Fibroblast of villous mesenchyme (primary cell): Measurements from ENCODE around the gene MAP3K21. TPM values are rescaled to one million over a fixed set of nuclear protein-coding genes. Genes with fewer than 3 reads are reported as not detected.
A peak's percentile ranks its signal among the peaks of the same experiment; 100 is the strongest.

ENCODE experiments used
- DNase-seq: peaks from one replicate; pipeline ENCODE4 v3.0.0-alpha.2; 2010; ENCODE audit warnings: low read depth
- H3K4me3 ChIP-seq: 2 replicates; pipeline ENCODE4 v1.5.1; 2011; ENCODE audit warnings: low read depth, mild to moderate bottlenecking, low read length
- total RNA-seq: library from RNA; depleted of rRNA; stranded (reverse); fragments of >200 nt; gene quantifications from 2 replicates; pipeline ENCODE4 v1.2.3, GENCODE V29; 2012
- TF ChIP-seq, protein P1 (sequence below): IDR thresholded peaks from 2 replicates; pipeline ENCODE4 v1.5.1; 2012; ENCODE audit warnings: low read depth, mild to moderate bottlenecking, low read length; ENCODE audit not compliant: insufficient read depth

The MAP3K21 gene
- total RNA-seq, 1 donor, result 1.3 TPM

GRCh38 chr1:233364026-233364425 is 36.5 kb downstream of the MAP3K21 start:
- no peak overlapping the region for H3K4me3 ChIP-seq
- DNase-seq, result no peak
- TF ChIP-seq, protein P1, sequence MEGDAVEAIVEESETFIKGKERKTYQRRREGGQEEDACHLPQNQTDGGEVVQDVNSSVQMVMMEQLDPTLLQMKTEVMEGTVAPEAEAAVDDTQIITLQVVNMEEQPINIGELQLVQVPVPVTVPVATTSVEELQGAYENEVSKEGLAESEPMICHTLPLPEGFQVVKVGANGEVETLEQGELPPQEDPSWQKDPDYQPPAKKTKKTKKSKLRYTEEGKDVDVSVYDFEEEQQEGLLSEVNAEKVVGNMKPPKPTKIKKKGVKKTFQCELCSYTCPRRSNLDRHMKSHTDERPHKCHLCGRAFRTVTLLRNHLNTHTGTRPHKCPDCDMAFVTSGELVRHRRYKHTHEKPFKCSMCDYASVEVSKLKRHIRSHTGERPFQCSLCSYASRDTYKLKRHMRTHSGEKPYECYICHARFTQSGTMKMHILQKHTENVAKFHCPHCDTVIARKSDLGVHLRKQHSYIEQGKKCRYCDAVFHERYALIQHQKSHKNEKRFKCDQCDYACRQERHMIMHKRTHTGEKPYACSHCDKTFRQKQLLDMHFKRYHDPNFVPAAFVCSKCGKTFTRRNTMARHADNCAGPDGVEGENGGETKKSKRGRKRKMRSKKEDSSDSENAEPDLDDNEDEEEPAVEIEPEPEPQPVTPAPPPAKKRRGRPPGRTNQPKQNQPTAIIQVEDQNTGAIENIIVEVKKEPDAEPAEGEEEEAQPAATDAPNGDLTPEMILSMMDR, result no peak

- H3K4me3 ChIP-seq, result no peak overlapping the region
- TF ChIP-seq, protein P1, result peak; percentile 59
- DNase-seq, result peak; percentile 24
These were observed 37.4 kb downstream of the MAP3K21 start for GRCh38 chr1:233364695-233365539.

DNA sequence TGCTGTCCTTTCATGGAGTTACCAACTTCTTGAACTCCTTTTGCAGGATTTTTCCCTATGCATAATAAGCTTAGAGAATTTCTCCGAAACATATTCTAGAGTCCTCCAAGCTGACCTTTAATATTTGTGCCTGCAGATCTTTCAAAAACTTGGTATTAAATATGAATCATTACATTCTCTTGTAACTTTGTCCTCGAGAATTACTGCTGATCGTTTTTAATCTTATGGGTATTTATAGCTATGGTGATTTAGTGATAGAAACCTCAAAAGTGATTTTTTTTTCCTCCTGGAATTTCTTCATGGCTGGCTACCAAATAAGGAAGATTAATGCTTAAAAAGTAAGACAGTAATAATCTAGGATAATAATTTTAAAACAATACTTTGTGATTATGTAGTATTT is 39.1 kb downstream of the MAP3K21 start:
- TF ChIP-seq, protein P1, result no peak
- H3K4me3 ChIP-seq, result no peak overlapping the region
- no peak for DNase-seq

DNA sequence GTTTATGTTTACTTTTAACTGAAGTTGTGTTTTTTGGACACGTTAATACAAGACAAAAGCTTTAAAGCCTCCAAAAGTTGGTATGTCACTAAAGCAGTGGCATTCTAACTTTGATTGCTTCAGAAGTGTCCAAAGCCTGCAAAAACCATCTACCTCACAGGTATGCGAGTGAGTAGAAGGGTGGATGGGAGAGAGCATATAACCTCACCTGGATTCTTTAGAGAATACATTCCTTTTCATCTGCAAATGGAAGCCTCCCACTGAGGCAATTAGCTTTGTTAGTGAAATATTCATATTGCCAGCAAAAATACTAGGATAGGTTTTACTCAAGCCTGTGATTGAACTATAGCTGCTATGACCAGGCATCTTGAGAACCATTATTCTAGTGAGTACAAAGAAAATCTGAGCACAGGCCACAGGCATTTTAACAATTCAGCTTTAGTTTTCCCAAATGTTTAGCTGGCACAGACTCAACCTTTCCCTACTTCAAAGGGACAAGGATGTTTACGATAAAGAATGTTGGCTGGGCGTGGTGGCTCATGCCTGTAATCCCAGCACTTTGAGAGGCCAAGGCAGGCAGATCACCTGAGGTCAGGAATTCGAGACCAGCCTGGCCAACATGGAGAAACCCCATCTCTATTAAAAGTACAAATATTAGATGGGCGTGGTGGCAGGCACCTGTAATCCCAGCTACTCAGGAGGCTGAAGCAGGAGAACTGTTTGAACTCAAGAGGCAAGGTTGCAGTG is 39.7 kb downstream of the MAP3K21 start:
- H3K4me3 ChIP-seq, result no peak overlapping the region
- no peak for DNase-seq
- TF ChIP-seq, protein P1, result no peak

- peak; percentile 57 for DNase-seq
- TF ChIP-seq, protein P1, result no peak
These were observed 40.7 kb downstream of the MAP3K21 start for GRCh38 chr1:233368106-233368788.

DNA sequence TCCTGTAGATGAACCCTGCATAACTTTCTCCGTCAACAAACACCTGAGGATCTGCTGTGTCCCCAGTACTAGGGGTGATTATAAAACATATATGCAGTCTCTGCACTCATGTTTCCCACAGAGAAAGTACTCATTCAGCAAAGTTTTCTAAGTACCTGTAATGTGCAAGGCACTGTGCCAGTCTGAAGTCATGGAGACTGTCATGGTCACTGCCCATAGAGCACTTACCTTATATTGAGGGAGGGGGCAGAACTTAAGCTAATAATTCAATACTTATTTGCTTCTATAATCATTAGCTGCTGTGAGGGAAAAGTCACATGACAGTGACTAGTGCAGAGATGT is 41.2 kb downstream of the MAP3K21 start:
- TF ChIP-seq, protein P1, result no peak
- no peak overlapping the region for H3K4me3 ChIP-seq
- DNase-seq, result no peak

More at GRCh38 chr1:233368106-233368788, 40.7 kb downstream of the MAP3K21 start:
- no peak overlapping the region for H3K4me3 ChIP-seq
